ENCODE data around the gene CLCN4. TPM values are rescaled to one million over a fixed set of nuclear protein-coding genes. Genes with fewer than 3 reads are reported as not detected.
A peak's percentile ranks its signal among the peaks of the same experiment; 100 is the strongest.

Gene CLCN4
- total RNA-seq: 10 to 100 TPM in 5 of 8 experiments, 1 to 10 TPM in 3; 1.6 to 28.2 (median 21.0) TPM

- peak within 1 kb of the TSS; percentile 15 to 64 (median 39) for H3K4me3 ChIP-seq
- ATAC-seq (replicated peaks in 6 of 8): peak; percentile 48 to 91 (median 86)
- peaks cover 18 to 24% of the 10 kb centered on the region in 2 donors for H3K4me1 ChIP-seq (replicated peaks in 1 of 2)
- in situ Hi-C loops (cut with MboI; ENCODE audit: low pct_unique_long_range_greater_than_20kb in 2 of 9, low sequenced_read_pairs in 9 of 9, unreplicated experiment in 9 of 9): no loop called here
- H3K27ac ChIP-seq: peak within 1 kb of the TSS; percentile 9 to 82
- WGBS, 10 experiments: 0 to 80% (median 10%) methylated on average over 1 to 2 of the region's 27 CpGs; no CpG with 5 or more reads in 5 of the 10 experiments
Observed at GRCh38 chrX:10156199-10157031, at the start of gene CLCN4. Gene CLCN4, plus strand, starts transcription at chrX:10156975. Its CDS starts 28,058 bp downstream, at chrX:10185033.

- no peak for ATAC-seq (replicated peaks in 6 of 8)
- Histone ChIP-seq H3K27ac (no peak overlapping the region), H3K4me3 (no peak overlapping the region), H3K4me1 (replicated peaks in 1 of 2) (no peaks in the 10 kb centered on the region)
- in situ Hi-C loops (cut with MboI; ENCODE audit: low pct_unique_long_range_greater_than_20kb in 2 of 9, low sequenced_read_pairs in 9 of 9, unreplicated experiment in 9 of 9): loop anchor here in 3 of 9 experiments (25.0 kb wide), 3 partner anchors 120 to 1295 kb away; partner anchors contain the start of gene FAM9A (in 1 of the 3)
- WGBS, 10 experiments: 18 to 100% (median 100%) methylated on average over 1 to 2 of the region's 2 CpGs; no CpG with 5 or more reads in 5 of the 10 experiments
Observed at GRCh38 chrX:10107483-10107882, 49.3 kb upstream of the CLCN4 start.

- Histone ChIP-seq H3K4me3 (no peak overlapping the region), H3K27ac (no peak overlapping the region), H3K4me1 (replicated peaks in 1 of 2) (no peaks in the 10 kb centered on the region)
- ATAC-seq (replicated peaks in 6 of 8): no peak
- 70 to 100% (median 97%) methylated on average over 1 to 4 of the region's 9 CpGs; no CpG with 5 or more reads in 6 of the 10 experiments for WGBS, 10 experiments
- in situ Hi-C loops (cut with MboI; ENCODE audit: low pct_unique_long_range_greater_than_20kb in 2 of 9, low sequenced_read_pairs in 9 of 9, unreplicated experiment in 9 of 9): loop anchor here in 3 of 9 experiments (25.0 kb wide), 3 partner anchors 121 to 1296 kb away; partner anchors contain the start of gene FAM9A (in 1 of the 3)
Observed at GRCh38 chrX:10108288-10108687, 48.5 kb upstream of the CLCN4 start.

- Histone ChIP-seq H3K4me1 (replicated peaks in 1 of 2) (no peaks in the 10 kb centered on the region), H3K27ac (no peak overlapping the region), H3K4me3 (no peak overlapping the region)
- peak in 2 of 8 experiments; percentile 78 to 79 for ATAC-seq (replicated peaks in 6 of 8)
- WGBS, 10 experiments: 83% methylated on average over 6 of the region's 27 CpGs; no CpG with 5 or more reads in 9 of the 10 experiments
- in situ Hi-C loops (cut with MboI; ENCODE audit: low pct_unique_long_range_greater_than_20kb in 2 of 9, low sequenced_read_pairs in 9 of 9, unreplicated experiment in 9 of 9): loop anchor here in 3 of 9 experiments (10.0 to 25.0 kb wide), 4 partner anchors 122 to 1297 kb away; partner anchors contain the start of gene FAM9A (in 1 of the 3)
Observed at GRCh38 chrX:10109695-10110094, 47.1 kb upstream of the CLCN4 start.

GRCh38 chrX:10110316-10110935 is 46.3 kb upstream of the CLCN4 start:
- H3K4me3 ChIP-seq: no peak overlapping the region
- in situ Hi-C loops (cut with MboI; ENCODE audit: low pct_unique_long_range_greater_than_20kb in 2 of 9, low sequenced_read_pairs in 9 of 9, unreplicated experiment in 9 of 9): loop anchor here in 3 of 9 experiments (10.0 to 25.0 kb wide), 4 partner anchors 123 to 1298 kb away; partner anchors contain the start of gene FAM9A (in 1 of the 3)
- ATAC-seq (replicated peaks in 6 of 8): peak in 1 of 8 experiments; percentile 41
- 64% methylated on average over 10 of the region's 16 CpGs; no CpG with 5 or more reads in 9 of the 10 experiments for WGBS, 10 experiments
- H3K4me1 ChIP-seq (replicated peaks in 1 of 2): no peaks in the 10 kb centered on the region
- H3K27ac ChIP-seq: no peak overlapping the region

- no peaks in the 10 kb centered on the region for H3K4me1 ChIP-seq (replicated peaks in 1 of 2)
- no peak overlapping the region for H3K27ac ChIP-seq
- WGBS, 10 experiments: 47 to 80% (median 57%) methylated on average over 2 of the region's 10 CpGs; no CpG with 5 or more reads in 6 of the 10 experiments
- in situ Hi-C loops (cut with MboI; ENCODE audit: low pct_unique_long_range_greater_than_20kb in 2 of 9, low sequenced_read_pairs in 9 of 9, unreplicated experiment in 9 of 9): loop anchor here in 3 of 9 experiments (10.0 to 25.0 kb wide), 4 partner anchors 124 to 1299 kb away; partner anchors contain the start of gene FAM9A (in 1 of the 3)
- H3K4me3 ChIP-seq: no peak overlapping the region
- peak in 2 of 8 experiments; percentile 27 to 46 for ATAC-seq (replicated peaks in 6 of 8)
Observed at GRCh38 chrX:10110984-10111363, 45.8 kb upstream of the CLCN4 start.

GRCh38 chrX:10111364-10112148 is 45.2 kb upstream of the CLCN4 start:
- Histone ChIP-seq H3K27ac (no peak overlapping the region), H3K4me3 (no peak overlapping the region), H3K4me1 (replicated peaks in 1 of 2) (no peaks in the 10 kb centered on the region)
- WGBS, 10 experiments: 20 to 83% methylated on average over 1 to 3 of the region's 26 CpGs; no CpG with 5 or more reads in 8 of the 10 experiments
- ATAC-seq (replicated peaks in 6 of 8): peak in 1 of 8 experiments; percentile 6
- in situ Hi-C loops (cut with MboI; ENCODE audit: low pct_unique_long_range_greater_than_20kb in 2 of 9, low sequenced_read_pairs in 9 of 9, unreplicated experiment in 9 of 9): loop anchor here in 3 of 9 experiments (10.0 to 25.0 kb wide), 4 partner anchors 124 to 1299 kb away; partner anchors contain the start of gene FAM9A (in 1 of the 3)

GRCh38 chrX:10112510-10112909 is 44.3 kb upstream of the CLCN4 start:
- ATAC-seq (replicated peaks in 6 of 8): no peak
- in situ Hi-C loops (cut with MboI; ENCODE audit: low pct_unique_long_range_greater_than_20kb in 2 of 9, low sequenced_read_pairs in 9 of 9, unreplicated experiment in 9 of 9): loop anchor here in 3 of 9 experiments (10.0 to 25.0 kb wide), 4 partner anchors 125 to 1300 kb away; partner anchors contain the start of gene FAM9A (in 1 of the 3)
- no peaks in the 10 kb centered on the region for H3K4me1 ChIP-seq (replicated peaks in 1 of 2)
- 94 to 100% (median 99%) methylated on average over 2 to 6 of the region's 6 CpGs; no CpG with 5 or more reads in 6 of the 10 experiments for WGBS, 10 experiments
- no peak overlapping the region for H3K4me3 ChIP-seq
- H3K27ac ChIP-seq: no peak overlapping the region

GRCh38 chrX:10115082-10115481 is 41.7 kb upstream of the CLCN4 start:
- ATAC-seq (replicated peaks in 6 of 8): no peak
- in situ Hi-C loops (cut with MboI; ENCODE audit: low pct_unique_long_range_greater_than_20kb in 2 of 9, low sequenced_read_pairs in 9 of 9, unreplicated experiment in 9 of 9): loop anchor here in 3 of 9 experiments (10.0 to 25.0 kb wide), 4 partner anchors 128 to 1303 kb away; partner anchors contain the start of gene FAM9A (in 1 of the 3)
- no peak overlapping the region for H3K27ac ChIP-seq
- no peak overlapping the region for H3K4me3 ChIP-seq
- 96 to 100% methylated on average over 2 to 4 of the region's 5 CpGs; no CpG with 5 or more reads in 8 of the 10 experiments for WGBS, 10 experiments
- H3K4me1 ChIP-seq (replicated peaks in 1 of 2): no peaks in the 10 kb centered on the region

GRCh38 chrX:10117301-10117700 is 39.5 kb upstream of the CLCN4 start:
- H3K27ac ChIP-seq: no peak overlapping the region
- H3K4me1 ChIP-seq (replicated peaks in 1 of 2): no peaks in the 10 kb centered on the region
- H3K4me3 ChIP-seq: no peak overlapping the region
- no peak for ATAC-seq (replicated peaks in 6 of 8)
- in situ Hi-C loops (cut with MboI; ENCODE audit: low pct_unique_long_range_greater_than_20kb in 2 of 9, low sequenced_read_pairs in 9 of 9, unreplicated experiment in 9 of 9): loop anchor here in 3 of 9 experiments (10.0 to 25.0 kb wide), 4 partner anchors 130 to 1305 kb away; partner anchors contain the start of gene FAM9A (in 1 of the 3)
- no CpG with 5 or more reads among the region's 31 CpGs for WGBS, 10 experiments

- H3K27ac ChIP-seq: no peak overlapping the region
- 64 to 100% (median 97%) methylated on average over 2 to 8 of the region's 9 CpGs; no CpG with 5 or more reads in 5 of the 10 experiments for WGBS, 10 experiments
- no peak for ATAC-seq (replicated peaks in 6 of 8)
- in situ Hi-C loops (cut with MboI; ENCODE audit: low pct_unique_long_range_greater_than_20kb in 2 of 9, low sequenced_read_pairs in 9 of 9, unreplicated experiment in 9 of 9): loop anchor here in 3 of 9 experiments (10.0 to 25.0 kb wide), 4 partner anchors 131 to 1306 kb away; partner anchors contain the start of gene FAM9A (in 1 of the 3)
- H3K4me1 ChIP-seq (replicated peaks in 1 of 2): no peaks in the 10 kb centered on the region
- H3K4me3 ChIP-seq: no peak overlapping the region
Observed at GRCh38 chrX:10117864-10118377, 38.9 kb upstream of the CLCN4 start.

Data from motor neuron (in vitro differentiated cells).